Measurements from ENCODE around the gene AARS2. TPM values are rescaled to one million over a fixed set of nuclear protein-coding genes. Genes with fewer than 3 reads are reported as not detected.

The AARS2 gene
- total and polyA plus RNA-seq, 2 of the 8 experiments (the other 6 are each of a cell fraction or from before 2014, with no cell fraction given): 8.6 to 20.4 TPM

DNA sequence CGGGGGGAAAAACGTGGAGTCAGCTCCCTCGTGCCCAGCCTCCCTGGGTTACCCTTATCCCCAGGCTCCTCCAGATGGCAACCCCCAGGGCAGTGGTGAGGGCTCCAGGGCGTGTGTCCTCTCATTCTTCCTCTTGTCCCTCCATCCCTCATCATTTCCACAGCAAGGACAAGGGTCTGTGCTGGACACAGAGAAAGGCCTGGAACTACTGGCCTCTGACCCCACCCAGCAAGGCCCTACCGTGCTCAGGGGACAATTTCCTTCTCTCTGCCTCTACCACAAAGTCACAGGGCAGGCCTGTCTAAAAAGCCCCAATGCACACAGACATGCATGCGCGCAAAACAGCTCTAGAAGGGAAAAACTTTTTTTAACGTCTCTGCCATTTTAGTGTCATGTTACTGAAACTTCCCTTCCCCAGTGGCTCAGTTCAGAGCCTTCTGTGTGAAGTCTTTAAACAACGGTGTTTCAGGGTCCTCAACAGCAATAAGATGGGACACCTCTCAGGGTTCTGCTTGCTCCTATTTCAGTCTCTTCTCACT, 54.8 kb downstream of the AARS2 start:
- POLR2A ChIA-PET (ENCODE audit: partially characterized antibody): interaction anchor here (1.7 to 15.1 kb wide), 3 partner anchors 10 to 85 kb away, joined by 4 to 581 read pairs (median 5); partner anchors contain the start of gene HSP90AB1
- 90% methylated on average over 9 of the region's 9 CpGs; no CpG with 5 or more reads in 1 of the 2 experiments for WGBS, 2 experiments (ENCODE audit: extremely low coverage in 1 of 2, insufficient coverage in 1 of 2, insufficient read length in 1 of 2, insufficient replicate concordance in 2 of 2, low coverage in 1 of 2, low lambda C conversion rate in 2 of 2, missing lambda C conversion rate in 1 of 2)
- H2AFZ ChIP-seq (ENCODE audit: low read length): no peak overlapping the region

More for the DNA sequence above, 54.8 kb downstream of the AARS2 start:
- CTCF ChIA-PET (ENCODE audit: partially characterized antibody): interaction anchor here (1.0 to 1.5 kb wide), 4 partner anchors 12 to 67 kb away, joined by 3 read pairs; partner anchors contain the start of gene AARS2
- FAIRE-seq (no peak), DNase-seq (ENCODE audit: low read depth in 1 of 2, low spot score in 2 of 2) (no peak)
- H3K79me1 ChIP-seq (ENCODE audit: low read depth, low read length): peaks cover 4% of the 10 kb centered on the region; the same call in 1 of the 2 replicates
- H3K36me3 ChIP-seq (ENCODE audit: control insufficient read depth in 2 of 4, insufficient read depth in 4 of 4, low read length in 3 of 4): peaks cover 9 to 29% (median 26%) of the 10 kb centered on the region in 4 experiments; a peak in 7 of 8 replicates
- H2AK5ac ChIP-seq (ENCODE audit: low read depth, low read length): no peak overlapping the region
- no peak overlapping the region for H3K27ac ChIP-seq (ENCODE audit: low read depth, low read length)
- no peak overlapping the region for H4K8ac ChIP-seq (ENCODE audit: extremely low read depth, insufficient read depth, low read length)
- H4K20me1 ChIP-seq (replicated peaks in 1 of 2; ENCODE audit: control insufficient read depth in 1 of 2, insufficient read depth in 2 of 2, low read length in 2 of 2): peaks cover 0 to 14% of the 10 kb centered on the region in 2 experiments
- no peak overlapping the region for H2BK5ac ChIP-seq (ENCODE audit: low read depth, low read length)
- no peak overlapping the region for H3K18ac ChIP-seq (ENCODE audit: extremely low read depth, low read length)
- H3K9me3 ChIP-seq (ENCODE audit: insufficient read depth in 2 of 2, low read depth in 1 of 2, low read length in 1 of 2): no peaks in the 10 kb centered on the region
- no peak overlapping the region for H3K56ac ChIP-seq (replicated peaks; ENCODE audit: insufficient read length, low read depth, low read length)
- H3K23me2 ChIP-seq (ENCODE audit: low read depth, low read length): peaks cover 11% of the 10 kb centered on the region
- no peak overlapping the region; a peak in 1 of 7 replicates for H3K9ac ChIP-seq (replicated peaks in 1 of 4; ENCODE audit: extremely low read depth in 1 of 4, low read depth in 3 of 4, low read length in 3 of 4)
- H3K4me1 ChIP-seq (replicated peaks in 1 of 4; ENCODE audit: control insufficient read depth in 3 of 4, insufficient read depth in 4 of 4, low read length in 3 of 4): peaks cover 6 to 31% (median 12%) of the 10 kb centered on the region in 4 experiments
- no peak overlapping the region for H3K4me3 ChIP-seq (ENCODE audit: extremely low read depth in 1 of 4, insufficient read depth in 2 of 4, low read depth in 3 of 4, low read length in 4 of 4)
- H3K4ac ChIP-seq (replicated peaks; ENCODE audit: insufficient read length, low read depth, low read length): no peak overlapping the region
- H3K23ac ChIP-seq (ENCODE audit: insufficient read length): no peak overlapping the region
- H3K14ac ChIP-seq (ENCODE audit: insufficient read length): no peak overlapping the region
- H2BK120ac ChIP-seq (replicated peaks; ENCODE audit: low read depth, low read length): no peak overlapping the region
- peaks cover 0 to 16% of the 10 kb centered on the region in 2 experiments; a peak in 2 of 4 replicates for H3K79me2 ChIP-seq (ENCODE audit: control insufficient read depth in 1 of 2, insufficient read depth in 2 of 2, low read length in 2 of 2)
- no peak overlapping the region for H4K91ac ChIP-seq (replicated peaks; ENCODE audit: insufficient read length, low read length)
- peak overlapping the region; percentile 58 to 73; a peak in 2 of 4 replicates for H3K4me2 ChIP-seq (ENCODE audit: insufficient read depth in 1 of 2, low read depth in 2 of 2, low read length in 2 of 2)
- TF ChIP-seq ASH2L (IDR thresholded peaks at IDR 0.05; ENCODE audit: low read length) (no peak), JUND (IDR thresholded peaks at IDR 0.05; ENCODE audit: low read length) (no peak)
- H4K5ac ChIP-seq (ENCODE audit: insufficient read length, low read depth, low read length): no peak overlapping the region
- no peak overlapping the region for H2BK20ac ChIP-seq (ENCODE audit: low read length)
- no peaks in the 10 kb centered on the region for H3K27me3 ChIP-seq (replicated peaks in 1 of 4; ENCODE audit: control insufficient read depth in 3 of 4, extremely low read depth in 1 of 4, insufficient read depth in 3 of 4, low read length in 3 of 4)
- H2BK15ac ChIP-seq (ENCODE audit: low read length): no peak overlapping the region
- no peak overlapping the region for H2BK12ac ChIP-seq (ENCODE audit: low read depth, low read length)
